Measurements from ENCODE around the gene TTF1. TPM values are rescaled to one million over a fixed set of nuclear protein-coding genes. Genes with fewer than 3 reads are reported as not detected.

The TTF1 gene
- total and polyA plus RNA-seq, 2 of the 13 experiments (the other 11 are each of a cell fraction or from before 2014, with no cell fraction given) = 3.4 to 9.8 TPM

DNA sequence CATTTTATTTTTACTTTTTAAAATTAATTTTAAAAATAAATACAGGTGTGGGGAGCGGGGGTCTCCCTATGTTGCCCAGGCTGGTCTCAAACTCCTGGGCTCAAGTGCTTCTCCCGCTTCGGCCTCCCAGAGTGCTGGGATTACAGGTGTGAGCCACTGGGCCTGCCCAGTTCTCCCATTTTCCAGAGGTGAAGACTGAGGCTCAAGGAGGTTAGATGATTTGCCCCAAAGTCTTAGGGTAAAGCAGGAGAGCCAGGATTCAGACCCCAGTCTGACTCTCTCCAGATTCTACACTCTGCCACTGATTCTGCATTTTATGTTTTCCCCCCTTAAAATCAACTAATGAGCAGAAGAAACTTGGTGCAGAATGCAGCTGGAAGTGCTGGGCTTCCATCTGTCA, 40.2 kb upstream of the TTF1 start:
- no peaks in the 10 kb centered on the region for H4K20me1 ChIP-seq (ENCODE audit: insufficient read depth, low read length)
- H3K36me3 ChIP-seq (replicated peaks in 1 of 2; ENCODE audit: control insufficient read depth in 1 of 2, insufficient read depth in 2 of 2, low read length in 2 of 2) = no peaks in the 10 kb centered on the region
- no peaks in the 10 kb centered on the region for H3K4me1 ChIP-seq (ENCODE audit: insufficient read depth, low read length)
- no peak overlapping the region for H3K27ac ChIP-seq (ENCODE audit: extremely low read length, insufficient read depth, low read length)
- no TSS peak for BruUV-seq (replicated peaks)
- ChIA-PET POLR2A (no interaction called here), CTCF (ENCODE audit: low intra/inter-chr PET ratio, low total read pairs) (interaction anchor here (1.4 kb wide), 1 partner anchor 61 kb away, joined by 3 read pairs; no protein-coding TSS in a partner anchor)
- no peaks in the 10 kb centered on the region for H3K79me2 ChIP-seq (ENCODE audit: insufficient read depth, low read length)
- no peak overlapping the region for H3K4me2 ChIP-seq (ENCODE audit: low read depth, low read length)
- ATAC-seq (no peak), DNase-seq (ENCODE audit: low spot score) (no peak), FAIRE-seq (no peak)
- no peaks in the 10 kb centered on the region for H3K9me3 ChIP-seq (ENCODE audit: low read length)
- H3K27me3 ChIP-seq (ENCODE audit: control insufficient read depth in 1 of 2, insufficient read depth in 2 of 2, low read length in 2 of 2) = peaks cover 2 to 34% of the 10 kb centered on the region in 2 experiments
- no peak overlapping the region for H3K9ac ChIP-seq (ENCODE audit: insufficient read depth, low read depth, low read length)
- WGBS (ENCODE audit: low lambda C conversion rate) = 29% methylated on average over 3 of the region's 3 CpGs
- in situ Hi-C loops (cut with HindIII; ENCODE audit: extremely low pct_ligation_motif_present, low pct_unique_long_range_greater_than_20kb) = no loop called here
- intact Hi-C loops (cut with micrococcal nuclease; ENCODE audit: unreplicated experiment) = no loop called here
- H2AFZ ChIP-seq (ENCODE audit: low read length) = no peak overlapping the region
- no peak overlapping the region for H3K4me3 ChIP-seq (replicated peaks in 1 of 3; ENCODE audit: insufficient read depth in 1 of 3, low read depth in 2 of 3, low read length in 3 of 3)
- TF ChIP-seq ZNF704 (CRISPR knock-in tag; IDR thresholded peaks at IDR 0.05; ENCODE audit: borderline replicate concordance) = no peak
- TF ChIP-seq NR1H2 (CRISPR knock-in tag; IDR thresholded peaks at IDR 0.05; ENCODE audit: borderline replicate concordance, low read depth) = no peak
- TF ChIP-seq ZNF629 (CRISPR knock-in tag; conservative IDR thresholded peaks at IDR 0.05) = peak; percentile 69; the same call in 1 of the 2 replicates

GRCh38 chr9:132443951-132444607, 37.4 kb upstream of the TTF1 start:
- intact Hi-C loops (cut with micrococcal nuclease; ENCODE audit: unreplicated experiment) (no loop called here), in situ Hi-C loops (cut with HindIII; ENCODE audit: extremely low pct_ligation_motif_present, low pct_unique_long_range_greater_than_20kb) (no loop called here)
- no peak for TF ChIP-seq SYNCRIP (IDR thresholded peaks at IDR 0.05; ENCODE audit: insufficient read depth, low read depth, low read length)
- H3K27ac ChIP-seq (ENCODE audit: extremely low read length, insufficient read depth, low read length) = no peak overlapping the region
- H3K4me3 ChIP-seq (replicated peaks in 1 of 3; ENCODE audit: insufficient read depth in 1 of 3, low read depth in 2 of 3, low read length in 3 of 3) = no peak overlapping the region
- FAIRE-seq (no peak), ATAC-seq (no peak), DNase-seq (ENCODE audit: low spot score) (no peak)
- no peak overlapping the region for H3K4me2 ChIP-seq (ENCODE audit: low read depth, low read length)
- no peak overlapping the region for H3K9ac ChIP-seq (ENCODE audit: insufficient read depth, low read depth, low read length)
- no peaks in the 10 kb centered on the region for H3K4me1 ChIP-seq (ENCODE audit: insufficient read depth, low read length)
- no peaks in the 10 kb centered on the region for H3K9me3 ChIP-seq (ENCODE audit: low read length)
- BruUV-seq (replicated peaks) = no TSS peak
- no peak overlapping the region for H2AFZ ChIP-seq (ENCODE audit: low read length)
- peaks cover 2 to 54% of the 10 kb centered on the region in 2 experiments for H3K27me3 ChIP-seq (ENCODE audit: control insufficient read depth in 1 of 2, insufficient read depth in 2 of 2, low read length in 2 of 2)
- H3K79me2 ChIP-seq (ENCODE audit: insufficient read depth, low read length) = no peaks in the 10 kb centered on the region
- ChIA-PET POLR2A (no interaction called here), CTCF (ENCODE audit: low intra/inter-chr PET ratio, low total read pairs) (no interaction called here)
- WGBS (ENCODE audit: low lambda C conversion rate) = 27% methylated on average over 9 of the region's 10 CpGs
- no peaks in the 10 kb centered on the region for H4K20me1 ChIP-seq (ENCODE audit: insufficient read depth, low read length)
- no peaks in the 10 kb centered on the region for H3K36me3 ChIP-seq (replicated peaks in 1 of 2; ENCODE audit: control insufficient read depth in 1 of 2, insufficient read depth in 2 of 2, low read length in 2 of 2)

Measured in HepG2 (cell line).